SIG-M5 treated with dmso at 0.1 percent for 504 hours (cell line): ENCODE data around the gene DPY19L3.
"Not testable (repeated sequence)": the region's sequence is repeated elsewhere in the genome, so short reads cannot be mapped to it uniquely, and the experiment has no call there.

Source experiments
- DNase-seq: peaks from one replicate; lab custom pipeline; 2025; ENCODE audit not compliant: unreplicated experiment; lab: John Stamatoyannopoulos, UW

The DPY19L3 gene

GRCh38 chr19:32388393-32388855, 17.1 kb upstream of the DPY19L3 start:
- no peak for DNase-seq

- no peak for DNase-seq
These were observed 12.7 kb upstream of the DPY19L3 start for GRCh38 chr19:32392901-32393300.

GRCh38 chr19:32396046-32396652, 9.4 kb upstream of the DPY19L3 start:
- no peak for DNase-seq

DNA sequence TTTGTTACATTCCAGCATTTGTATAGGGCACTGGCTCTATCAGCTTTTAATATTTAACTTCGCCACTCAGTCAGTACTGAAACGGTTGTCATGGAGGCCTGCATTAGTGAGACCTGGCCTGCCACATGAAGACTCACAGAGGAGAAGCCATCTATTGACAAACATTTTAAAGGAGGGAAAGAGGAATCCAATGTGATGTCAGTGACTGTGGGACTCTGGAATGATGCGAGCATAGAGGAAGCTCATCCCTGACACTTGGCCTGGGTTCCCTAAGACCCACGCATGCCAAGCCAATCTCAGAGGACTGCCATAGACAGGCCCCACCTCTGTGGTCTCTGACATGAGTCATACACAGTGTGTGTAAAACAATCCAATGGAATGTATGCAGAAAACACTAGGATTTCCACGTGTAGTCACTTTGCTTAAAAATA, 7.9 kb upstream of the DPY19L3 start:
- no peak for DNase-seq

DNA sequence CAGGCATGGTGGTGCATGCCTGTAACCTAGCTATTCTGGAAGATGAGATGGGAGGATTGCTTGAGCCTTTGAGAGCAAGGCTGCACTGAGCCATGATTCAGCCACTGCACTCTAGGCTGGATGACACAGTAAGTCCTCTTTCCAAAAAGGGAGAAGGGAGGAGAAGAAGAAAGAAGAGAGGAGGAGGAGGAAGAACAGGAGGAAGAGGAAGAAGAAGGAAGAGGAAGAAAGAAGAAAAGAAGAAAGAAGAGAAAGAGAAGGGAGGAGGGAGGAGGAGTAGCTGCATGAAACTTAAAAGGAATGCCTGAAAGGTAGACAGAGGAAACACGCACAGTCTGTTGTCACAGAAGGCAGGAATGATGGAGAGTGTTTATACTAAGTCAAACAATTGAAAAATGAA, 3.6 kb upstream of the DPY19L3 start:
- no peak for DNase-seq

DNA sequence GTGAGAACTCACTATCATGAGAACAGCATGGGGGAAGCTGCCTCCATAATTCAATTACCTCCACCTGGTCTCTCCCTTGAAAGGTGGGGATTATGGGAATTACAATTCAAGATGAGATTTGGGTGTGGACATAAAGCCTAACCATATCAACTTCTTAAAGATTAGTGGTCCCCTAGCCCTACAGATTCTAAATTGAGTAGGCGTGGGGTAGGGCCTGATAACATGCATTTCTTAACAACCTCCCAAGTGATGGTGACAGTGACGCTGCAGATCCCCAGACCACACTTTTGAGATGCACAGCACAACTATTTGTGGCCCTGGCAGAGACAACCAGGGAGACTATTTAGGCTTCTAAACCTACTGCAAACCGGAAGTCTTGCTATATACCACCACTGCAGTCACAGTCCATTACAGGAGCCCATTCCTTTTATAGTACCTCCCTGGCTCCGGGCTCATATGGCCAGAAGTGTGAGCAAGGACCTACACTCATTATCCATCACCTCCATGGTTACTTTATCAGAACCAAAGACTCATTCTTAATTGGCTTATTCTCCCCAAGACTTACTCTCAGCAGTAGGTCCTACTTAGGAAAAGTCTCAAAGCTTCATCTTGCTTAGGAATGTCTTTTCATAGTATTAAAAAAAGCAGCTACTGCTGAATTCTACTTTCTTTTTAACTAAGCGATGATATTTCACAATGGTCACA, 2.1 kb upstream of the DPY19L3 start:
- DNase-seq, result no peak

- peak; percentile 22 for DNase-seq
These were observed 1.2 kb upstream of the DPY19L3 start for GRCh38 chr19:32404213-32404932.

DNA sequence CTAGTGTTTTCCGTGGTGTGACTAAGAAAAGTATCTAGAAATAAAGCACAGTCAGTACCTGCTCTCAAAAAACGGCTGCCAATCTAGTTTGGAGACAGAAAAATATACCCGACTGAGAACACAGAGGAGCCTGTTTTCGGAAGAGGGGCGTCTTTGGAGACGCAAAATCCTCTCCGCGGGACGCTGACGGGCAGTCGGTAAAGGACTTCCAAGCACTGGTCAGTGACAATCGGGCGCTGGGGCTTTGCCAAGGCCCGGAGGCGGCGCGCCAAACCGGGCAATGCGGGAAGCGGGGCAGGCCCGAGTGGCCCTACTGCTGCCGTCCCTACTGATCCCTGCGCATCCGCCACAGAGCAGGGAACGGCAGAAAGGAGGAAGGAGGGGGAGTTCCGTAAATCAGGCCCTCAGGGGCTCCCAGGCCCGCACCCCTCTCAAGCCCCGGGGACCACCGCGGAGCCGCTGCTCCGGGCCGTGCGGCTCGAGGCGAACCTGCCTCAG, 588 bp upstream of the DPY19L3 start:
- DNase-seq, result peak; percentile 65

GRCh38 chr19:32406161-32407003, 812 bp downstream of the DPY19L3 start:
- no peak for DNase-seq

DNA sequence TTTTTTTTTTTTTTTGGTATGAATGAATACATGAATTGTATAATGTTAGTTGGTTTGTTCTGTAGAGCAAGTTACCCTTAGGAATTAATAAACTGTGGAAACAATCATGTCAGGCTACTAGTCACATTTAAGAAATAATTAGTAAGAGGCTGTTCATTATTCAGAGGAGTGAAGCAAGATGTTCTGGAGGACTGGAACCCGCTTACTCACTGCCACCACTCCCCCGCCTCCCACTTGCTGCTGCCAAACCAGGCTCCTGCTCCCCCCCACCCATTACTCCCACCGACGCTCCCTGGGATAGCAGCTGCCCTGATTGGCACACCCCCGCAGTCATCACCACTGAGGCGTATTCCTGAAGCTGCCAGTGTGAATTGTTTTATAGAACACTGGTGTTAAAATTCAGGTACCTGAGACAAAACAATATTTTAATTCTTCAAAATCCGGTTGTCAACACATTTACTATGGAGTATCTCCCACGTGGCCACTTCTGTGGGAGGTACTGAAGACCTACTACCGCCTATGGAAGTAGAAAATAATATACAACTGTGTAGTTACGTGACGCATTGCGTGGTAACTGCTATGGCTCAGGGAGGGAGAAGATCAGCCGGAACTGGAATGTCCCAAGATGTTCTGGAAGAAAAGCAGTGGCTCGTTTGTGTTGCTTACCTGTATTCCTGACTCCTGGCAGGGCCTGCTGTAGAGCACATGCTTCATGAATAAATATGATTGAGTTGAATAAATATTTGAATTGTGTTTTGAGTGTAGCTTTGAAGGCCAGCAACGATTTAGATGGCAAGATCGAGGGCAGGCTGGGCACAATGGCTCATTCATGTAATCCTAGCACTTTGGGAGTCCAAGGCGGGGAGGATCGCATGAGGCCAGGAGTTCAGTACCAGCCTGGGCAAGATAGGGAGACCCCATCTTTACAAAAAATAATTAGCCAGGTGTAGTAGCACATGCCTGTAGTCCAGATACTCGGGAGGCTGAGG, 1.7 kb downstream of the DPY19L3 start:
- no peak for DNase-seq

GRCh38 chr19:32415246-32415645, 9.7 kb downstream of the DPY19L3 start:
- no peak for DNase-seq

DNA sequence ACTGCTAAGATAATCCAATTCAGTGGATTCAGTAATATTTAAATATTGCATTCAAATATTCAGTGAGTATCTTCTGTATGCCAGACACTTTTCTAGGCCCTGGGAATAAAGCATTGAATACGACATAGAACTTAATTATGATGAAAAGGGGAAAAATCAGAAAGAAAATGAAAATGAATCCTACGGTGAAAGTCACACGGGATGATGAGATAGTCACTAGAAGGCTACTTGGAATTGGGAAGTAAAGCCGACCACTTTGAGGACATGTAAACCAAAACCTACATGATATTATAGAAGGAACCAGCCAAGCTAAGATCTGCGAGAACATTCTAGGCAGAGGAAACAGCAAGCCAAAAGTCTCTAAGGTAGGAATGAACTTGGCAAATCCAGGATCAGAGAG, 10.1 kb downstream of the DPY19L3 start:
- no peak for DNase-seq

DNA sequence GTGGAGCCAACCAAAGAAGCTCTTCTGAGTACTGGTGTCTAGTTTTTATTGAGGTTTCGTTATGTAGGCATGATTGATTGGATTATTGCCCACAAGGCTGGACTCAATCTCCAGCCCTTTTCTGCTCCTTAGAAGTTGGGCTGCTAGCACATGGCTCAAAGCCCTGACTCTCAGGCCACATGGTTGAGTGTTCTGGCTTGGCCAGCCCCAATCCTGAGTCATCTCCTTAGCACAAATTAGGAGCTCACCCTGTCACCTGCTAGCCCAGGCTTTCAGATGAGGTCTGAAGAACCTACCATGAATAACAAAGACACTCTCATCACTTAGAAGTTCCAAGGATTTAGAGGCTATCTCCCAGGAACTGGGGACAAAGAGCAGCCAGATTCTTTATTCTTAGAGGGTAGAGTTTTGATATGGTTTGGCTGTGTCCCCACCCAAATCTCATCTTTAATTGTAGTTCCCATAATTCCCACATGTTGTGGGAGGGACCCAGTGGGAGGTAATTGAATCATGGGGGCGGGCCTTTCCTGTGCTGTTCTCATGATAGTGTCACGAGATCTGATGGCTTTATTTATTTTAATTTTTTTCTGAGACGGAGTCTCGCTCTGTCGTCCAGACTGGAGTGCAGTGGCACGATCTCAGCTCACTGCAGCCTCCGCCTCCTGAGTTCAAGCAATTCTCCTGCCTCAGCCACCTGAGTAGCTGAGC, 11.3 kb downstream of the DPY19L3 start:
- no peak for DNase-seq

- no peak for DNase-seq
These were observed 12.6 kb downstream of the DPY19L3 start for GRCh38 chr19:32418155-32418554.

- DNase-seq, result peak; percentile 93
These were observed 16.2 kb downstream of the DPY19L3 start for GRCh38 chr19:32421589-32422361.

DNA sequence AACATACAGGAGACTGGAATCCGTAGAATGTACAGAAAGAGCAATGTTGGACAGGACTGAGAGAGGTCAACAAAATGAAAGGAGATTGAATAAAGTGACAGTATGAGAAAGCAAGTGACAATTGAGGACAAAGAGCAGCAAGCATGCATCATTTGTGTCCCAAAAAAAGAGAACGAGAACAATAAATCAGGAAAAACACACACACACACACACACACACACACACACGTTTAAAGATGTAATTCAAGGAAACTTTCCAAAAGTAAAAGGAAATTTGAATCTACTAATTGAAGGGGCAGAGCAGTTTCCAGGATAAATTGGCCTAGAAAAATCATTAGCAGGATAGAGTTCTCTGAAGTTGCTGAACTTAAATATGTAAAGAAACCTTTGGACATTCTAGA, 16.9 kb downstream of the DPY19L3 start:
- DNase-seq, result no peak

- not testable (repeated sequence) for DNase-seq
These were observed 18.4 kb downstream of the DPY19L3 start for GRCh38 chr19:32423944-32424343.

GRCh38 chr19:32427536-32427935, 22.0 kb downstream of the DPY19L3 start:
- DNase-seq, result no peak
